H1 (cell line): Measurements from ENCODE around the gene WBP1. TPM values are rescaled to one million over a fixed set of nuclear protein-coding genes. Genes with fewer than 3 reads are reported as not detected.

Experiments used
- ASH2L ChIP-seq: fragments of 200-600, 300-600 bp; sonication (generic); IDR thresholded peaks from one replicate; pipeline ENCODE4 v1.7.1; 2017; ENCODE audit warnings: low read length
- CEBPB ChIP-seq: IDR thresholded peaks from 2 replicates; pipeline ENCODE4 v1.6.1; 2012; ENCODE audit warnings: low read depth, low read length
- CREB1 ChIP-seq: IDR thresholded peaks from 2 replicates; pipeline ENCODE4 v1.6.1; 2012; ENCODE audit warnings: inconsistent platforms
- EZH2 ChIP-seq: fragments of 200-600 bp; sonication (generic); IDR thresholded peaks from 2 replicates; pipeline ENCODE4 v1.7.1; 2012; ENCODE audit warnings: low read depth, mild to moderate bottlenecking, moderate library complexity, low read length, inconsistent platforms; ENCODE audit not compliant: severe bottlenecking
- HDAC2 ChIP-seq, 2 experiments: fragments of 300-600 bp in 1 of 2; sonication (generic) in 1 of 2; IDR thresholded peaks; 2 replicates each; pipeline ENCODE4 v1.6.1; 2011 to 2012; ENCODE audit warnings: low read depth in 2 of 2, low read length in 2 of 2, mild to moderate bottlenecking in 2 of 2, moderate library complexity in 2 of 2, borderline replicate concordance in 1 of 2, inconsistent platforms in 1 of 2
- JUN ChIP-seq: IDR thresholded peaks from 2 replicates; pipeline ENCODE4 v1.6.1; 2011; ENCODE audit warnings: low read depth, mild to moderate bottlenecking, improper control_type of control experiment, low read length
- KDM5A ChIP-seq: fragments of 200-600 bp; IDR thresholded peaks from 2 replicates; pipeline ENCODE4 v1.7.1; 2012; ENCODE audit warnings: mild to moderate bottlenecking, low read length, inconsistent platforms, mixed read lengths
- NRF1 ChIP-seq: IDR thresholded peaks from 2 replicates; pipeline ENCODE4 v1.6.1; 2011; ENCODE audit warnings: mild to moderate bottlenecking, low read depth, low read length, improper control_type of control experiment
- PHF8 ChIP-seq: fragments of 200-600 bp; sonication (generic); conservative IDR thresholded peaks from 2 replicates; pipeline ENCODE4 v1.7.1; 2012; ENCODE audit warnings: low read depth, mild to moderate bottlenecking, inconsistent platforms, low read length, moderate library complexity
- POLR2AphosphoS5 ChIP-seq: IDR thresholded peaks from 2 replicates; pipeline ENCODE4 v1.6.1; 2011; ENCODE audit warnings: low read depth, low read length
- RAD21 ChIP-seq, 2 experiments: IDR thresholded peaks in 1 of 2; conservative IDR thresholded peaks in 1 of 2; 2 replicates each; pipeline ENCODE4 v1.6.1; 2011; ENCODE audit warnings: low read depth in 2 of 2, low read length in 2 of 2, improper control_type of control experiment in 1 of 2, inconsistent platforms in 1 of 2, mild to moderate bottlenecking in 1 of 2, moderate library complexity in 1 of 2
- RNF2 ChIP-seq: fragments of 200-900, 300-1000 bp; sonication (generic); IDR thresholded peaks from 2 replicates; pipeline ENCODE4 v1.7.1; 2016; ENCODE audit warnings: borderline replicate concordance, low read depth, mild to moderate bottlenecking, antibody characterized with exemption, low read length; ENCODE audit not compliant: poor library complexity, severe bottlenecking; ENCODE audit errors: missing control alignments
- SAP30 ChIP-seq: fragments of 300-600 bp; sonication (generic); IDR thresholded peaks from 2 replicates; pipeline ENCODE4 v1.7.1; 2012; ENCODE audit warnings: low read length, moderate library complexity, mild to moderate bottlenecking, inconsistent platforms; ENCODE audit not compliant: insufficient read depth, insufficient replicate concordance
- SIN3A ChIP-seq, 2 experiments: IDR thresholded peaks in 1 of 2; conservative IDR thresholded peaks in 1 of 2; 2 replicates each; pipeline ENCODE4 v1.6.1; 2011 to 2012; ENCODE audit warnings: low read length in 2 of 2, improper control_type of control experiment in 1 of 2, low read depth in 1 of 2, mild to moderate bottlenecking in 1 of 2
- SP1 ChIP-seq: IDR thresholded peaks from 2 replicates; pipeline ENCODE4 v1.6.1; 2011; ENCODE audit warnings: low read depth, low read length
- SUZ12 ChIP-seq: fragments of 200-600 bp; sonication (generic); IDR thresholded peaks from 2 replicates; pipeline ENCODE4 v1.6.1; 2012; ENCODE audit warnings: mild to moderate bottlenecking, inconsistent platforms, low read length, moderate library complexity, mixed read lengths
- polyA plus RNA-seq, 7 experiments: library from polyadenylated mRNA; depleted of rRNA in 3 of 7; stranded (reverse) in 5 of 7; unstranded in 2 of 7; fragments of >200 nt in 5 of 7; fragments of 200-250 nt in 2 of 7; gene quantifications; 1 replicate in 5 of 7; 2 replicates in 1 of 7; 4 replicates in 1 of 7; pipeline versions ENCODE4 v1.2.1 to v1.2.3, GENCODE V29; 2011 to 2013; ENCODE audit warnings: missing spikeins in 2 of 7, mixed read lengths in 2 of 7
- total RNA-seq: library from RNA; stranded (reverse); fragmentation: NEBNext Ultra II Directional; extraction: Animal tissue kit (Norgen Biotek cat#: 25700); gene quantifications from 2 replicates; pipeline ENCODE4 v1.2.1, GENCODE V29; 2021
- TF ChIP-seq, protein P1 (sequence below): IDR thresholded peaks from 2 replicates; pipeline ENCODE4 v1.6.1; 2012; ENCODE audit warnings: inconsistent platforms
- TF ChIP-seq, protein P2 (sequence below): IDR thresholded peaks from 2 replicates; pipeline ENCODE4 v1.6.1; 2012; ENCODE audit warnings: inconsistent platforms
- TF ChIP-seq, protein P3 (sequence below): IDR thresholded peaks from 2 replicates; pipeline ENCODE4 v1.6.1; 2011; ENCODE audit warnings: low read depth, mild to moderate bottlenecking, low read length; ENCODE audit not compliant: insufficient read depth

WBP1 gene
- total and polyA plus RNA-seq, 2 of the 8 experiments (the other 6 are each of a cell fraction or from before 2014, with no cell fraction given), result 57.2 to 190 TPM

DNA sequence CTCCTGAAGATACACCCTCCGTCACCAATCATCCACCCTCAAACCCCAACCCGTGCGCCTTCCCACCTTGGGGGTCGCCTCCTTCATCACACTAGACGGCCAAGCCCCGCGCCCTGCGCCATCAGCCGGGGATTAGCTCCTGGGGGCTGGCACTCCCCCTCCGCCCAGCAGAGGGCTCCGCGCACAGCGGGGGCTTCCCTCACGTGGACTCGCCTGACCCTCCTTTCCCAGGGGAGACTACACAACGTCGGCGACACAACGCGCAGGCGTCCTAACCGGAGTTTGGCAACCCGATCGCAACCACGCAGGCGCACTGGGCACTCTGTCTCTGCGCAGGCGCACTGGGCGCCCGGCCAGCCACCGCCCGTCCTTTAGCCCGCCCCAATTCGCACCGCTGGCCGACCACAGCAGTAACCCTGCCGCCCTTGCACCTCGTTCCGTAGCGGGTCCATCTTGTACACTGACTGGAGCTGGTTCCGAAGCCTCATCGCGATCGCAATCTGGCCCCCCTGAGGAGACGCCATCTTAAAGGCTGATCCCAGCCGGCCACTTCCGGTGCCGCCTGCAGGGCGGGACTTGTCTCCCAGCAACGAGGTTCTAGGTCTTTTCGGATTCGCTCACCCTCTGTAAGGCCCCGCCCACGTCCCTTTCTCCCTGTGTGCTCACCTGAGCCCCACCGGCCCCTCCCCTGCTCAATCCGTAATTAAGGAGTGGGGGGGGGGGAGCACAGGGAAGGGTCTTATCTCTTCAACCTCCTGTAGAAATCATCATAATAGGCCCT is 49.1 kb downstream of the WBP1 start, which contains the start of gene PCGF1 (continued):
- TF ChIP-seq RNF2 (no peak), KDM5A (no peak), JUN (no peak), PHF8 (peak; percentile 92), EZH2 (peak; percentile 13), POLR2AphosphoS5 (0 out of 2 replicates have a peak, but pooled peaks have one; percentile 52), SUZ12 (no peak), RAD21 (IDR thresholded peaks at IDR 0.05 in 1 of 2, conservative IDR thresholded peaks at IDR 0.05 in 1 of 2; ENCODE audit: low read depth in 2 of 2, low read length in 2 of 2) (peak; percentile 9 to 28; a peak in 1 of 4 replicates), NRF1 (peak; percentile 95), HDAC2 (IDR thresholded peaks at IDR 0.05; ENCODE audit: borderline replicate concordance in 1 of 2, low read depth in 2 of 2, low read length in 2 of 2) (no peak), SP1 (peak; percentile 65; the same call in 1 of the 2 replicates), SIN3A (conservative IDR thresholded peaks at IDR 0.05 in 1 of 2, IDR thresholded peaks at IDR 0.05 in 1 of 2; ENCODE audit: low read depth in 1 of 2, low read length in 2 of 2) (peak in 1 of 2 experiments; percentile 71; a peak in 2 of 4 replicates), ASH2L (peak; percentile 79), CREB1 (peak; percentile 68), CEBPB (peak; percentile 59), SAP30 (no peak)
- TF ChIP-seq, protein P1, sequence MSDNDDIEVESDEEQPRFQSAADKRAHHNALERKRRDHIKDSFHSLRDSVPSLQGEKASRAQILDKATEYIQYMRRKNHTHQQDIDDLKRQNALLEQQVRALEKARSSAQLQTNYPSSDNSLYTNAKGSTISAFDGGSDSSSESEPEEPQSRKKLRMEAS, result peak; percentile 85
- TF ChIP-seq, protein P2, sequence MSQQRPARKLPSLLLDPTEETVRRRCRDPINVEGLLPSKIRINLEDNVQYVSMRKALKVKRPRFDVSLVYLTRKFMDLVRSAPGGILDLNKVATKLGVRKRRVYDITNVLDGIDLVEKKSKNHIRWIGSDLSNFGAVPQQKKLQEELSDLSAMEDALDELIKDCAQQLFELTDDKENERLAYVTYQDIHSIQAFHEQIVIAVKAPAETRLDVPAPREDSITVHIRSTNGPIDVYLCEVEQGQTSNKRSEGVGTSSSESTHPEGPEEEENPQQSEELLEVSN, result 0 out of 2 replicates have a peak, but pooled peaks have one; percentile 50
- TF ChIP-seq, protein P3, sequence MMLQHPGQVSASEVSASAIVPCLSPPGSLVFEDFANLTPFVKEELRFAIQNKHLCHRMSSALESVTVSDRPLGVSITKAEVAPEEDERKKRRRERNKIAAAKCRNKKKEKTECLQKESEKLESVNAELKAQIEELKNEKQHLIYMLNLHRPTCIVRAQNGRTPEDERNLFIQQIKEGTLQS, result peak; percentile 69; the same call in 1 of the 2 replicates
